AG04449 (cell line): ENCODE measurements around the gene YES1.

Source experiments
- CTCF ChIA-PET: fragments of 350-600 bp; formaldehyde crosslinking; extraction: SDS; loops from one replicate; lab custom pipeline; 2021; ENCODE audit warnings: antibody characterized with exemption; lab: Yijun Ruan, JAX
- POLR2A ChIA-PET: fragments of 400-600, 350-600 bp; formaldehyde crosslinking; extraction: SDS; loops from one replicate; lab custom pipeline; 2020; ENCODE audit warnings: antibody characterized with exemption, inconsistent platforms; lab: Yijun Ruan, JAX
- DNase-seq: peaks from one replicate; pipeline ENCODE4 v3.0.0-alpha.2; 2010; ENCODE audit warnings: low read depth, low spot score
- H3K4me3 ChIP-seq: 2 replicates; pipeline ENCODE4 v1.5.1; 2011; ENCODE audit warnings: low read depth, mild to moderate bottlenecking, control low read depth, low read length
- TF ChIP-seq, protein P1 (sequence below): IDR thresholded peaks from one replicate; pipeline ENCODE4 v1.5.1; 2011; ENCODE audit warnings: mild to moderate bottlenecking, moderate library complexity, low read length, control low read depth, inconsistent platforms; ENCODE audit not compliant: insufficient read depth; ENCODE audit errors: missing control alignments

YES1 gene

GRCh38 chr18:816088-816653 lies 4.1 kb upstream of the YES1 start:
- TF ChIP-seq, protein P1, sequence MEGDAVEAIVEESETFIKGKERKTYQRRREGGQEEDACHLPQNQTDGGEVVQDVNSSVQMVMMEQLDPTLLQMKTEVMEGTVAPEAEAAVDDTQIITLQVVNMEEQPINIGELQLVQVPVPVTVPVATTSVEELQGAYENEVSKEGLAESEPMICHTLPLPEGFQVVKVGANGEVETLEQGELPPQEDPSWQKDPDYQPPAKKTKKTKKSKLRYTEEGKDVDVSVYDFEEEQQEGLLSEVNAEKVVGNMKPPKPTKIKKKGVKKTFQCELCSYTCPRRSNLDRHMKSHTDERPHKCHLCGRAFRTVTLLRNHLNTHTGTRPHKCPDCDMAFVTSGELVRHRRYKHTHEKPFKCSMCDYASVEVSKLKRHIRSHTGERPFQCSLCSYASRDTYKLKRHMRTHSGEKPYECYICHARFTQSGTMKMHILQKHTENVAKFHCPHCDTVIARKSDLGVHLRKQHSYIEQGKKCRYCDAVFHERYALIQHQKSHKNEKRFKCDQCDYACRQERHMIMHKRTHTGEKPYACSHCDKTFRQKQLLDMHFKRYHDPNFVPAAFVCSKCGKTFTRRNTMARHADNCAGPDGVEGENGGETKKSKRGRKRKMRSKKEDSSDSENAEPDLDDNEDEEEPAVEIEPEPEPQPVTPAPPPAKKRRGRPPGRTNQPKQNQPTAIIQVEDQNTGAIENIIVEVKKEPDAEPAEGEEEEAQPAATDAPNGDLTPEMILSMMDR: no peak
- H3K4me3 ChIP-seq: no peak overlapping the region
- no peak for DNase-seq
- POLR2A ChIA-PET: no interaction called here
- CTCF ChIA-PET: interaction anchor here (2.7 to 3.0 kb wide), 3 partner anchors 14 to 23 kb away, joined by 12 to 33 read pairs (median 14); no protein-coding TSS in a partner anchor

DNA sequence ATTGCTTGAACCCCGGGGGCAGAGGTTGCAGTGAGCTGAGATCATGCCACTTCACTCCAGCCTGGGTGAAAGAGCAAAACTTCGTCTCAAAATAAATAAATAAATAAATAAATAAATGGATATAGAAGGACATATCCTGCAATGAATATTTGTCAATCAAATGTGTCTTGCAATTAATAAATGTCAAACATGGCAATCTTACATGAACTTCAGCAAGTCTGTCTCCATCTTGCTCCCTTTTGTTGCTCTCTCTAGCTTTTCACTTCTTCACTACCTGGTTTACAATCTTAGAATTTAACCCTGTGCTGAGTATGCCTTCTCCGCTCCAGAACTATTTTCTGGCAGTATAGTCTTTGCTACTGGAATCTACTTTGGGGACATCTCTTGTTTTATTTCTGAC lies 3.3 kb upstream of the YES1 start:
- ChIA-PET POLR2A (no interaction called here), CTCF (interaction anchor here (1.4 to 3.0 kb wide), 4 partner anchors 15 to 191 kb away, joined by 3 to 14 read pairs (median 10); no protein-coding TSS in a partner anchor)
- TF ChIP-seq, protein P1: no peak
- no peak for DNase-seq
- H3K4me3 ChIP-seq: no peak overlapping the region

GRCh38 chr18:814300-815084 lies 2.5 kb upstream of the YES1 start:
- no peak overlapping the region for H3K4me3 ChIP-seq
- no peak for DNase-seq
- TF ChIP-seq, protein P1: no peak
- ChIA-PET CTCF (interaction anchor here (1.4 to 3.0 kb wide), 4 partner anchors 16 to 190 kb away, joined by 3 to 14 read pairs (median 10); no protein-coding TSS in a partner anchor), POLR2A (no interaction called here)

GRCh38 chr18:813172-814071 lies 1.4 kb upstream of the YES1 start:
- DNase-seq: no peak
- peak overlapping the region; percentile 88 for H3K4me3 ChIP-seq
- TF ChIP-seq, protein P1: no peak
- POLR2A ChIA-PET: no interaction called here
- CTCF ChIA-PET: interaction anchor here (0.9 to 3.0 kb wide), 7 partner anchors 8 to 189 kb away, joined by 3 to 14 read pairs (median 6); no protein-coding TSS in a partner anchor

DNA sequence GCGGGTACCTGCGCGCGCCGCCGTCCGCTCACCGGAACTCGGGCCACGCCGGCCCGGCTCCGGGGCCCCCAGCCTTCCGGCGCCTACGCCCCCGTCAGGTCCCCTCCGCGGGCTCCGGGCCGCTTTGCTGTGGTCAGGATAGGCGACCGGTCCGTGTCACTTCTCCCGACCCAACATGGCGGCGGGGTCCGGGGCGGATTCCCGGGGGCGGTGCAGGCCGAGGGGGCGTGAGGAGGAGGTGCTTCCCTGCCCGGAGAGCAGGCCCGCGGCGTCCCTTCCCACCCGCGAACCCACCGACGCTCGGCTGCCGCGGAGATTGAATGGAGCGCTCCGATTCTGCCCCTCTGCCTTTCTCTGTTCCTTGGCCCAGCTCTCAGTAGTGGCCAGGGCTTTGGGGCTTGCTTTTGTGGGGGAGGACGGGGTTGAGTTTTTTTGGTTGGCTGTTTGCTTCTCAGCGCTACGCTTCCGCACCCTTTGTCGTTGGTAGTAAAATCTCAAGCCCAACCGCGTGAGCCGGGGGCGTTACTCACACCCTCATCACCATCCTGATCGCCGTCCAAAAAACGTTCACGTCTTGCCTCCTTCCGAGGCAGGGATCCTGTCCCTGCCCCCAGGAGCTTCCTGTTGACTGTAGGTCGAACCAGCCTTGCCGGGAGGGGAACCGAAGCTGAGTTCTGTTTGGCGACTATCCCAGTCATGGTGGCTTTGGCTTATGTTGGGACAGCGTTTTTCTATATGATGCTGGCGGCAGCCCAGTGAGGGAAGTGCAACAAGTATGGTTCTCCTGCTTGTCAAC lies 532 bp upstream of the YES1 start:
- TF ChIP-seq, protein P1: no peak
- CTCF ChIA-PET: interaction anchor here (0.8 to 3.0 kb wide), 6 partner anchors 9 to 188 kb away, joined by 3 to 14 read pairs (median 4); no protein-coding TSS in a partner anchor
- no peak for DNase-seq
- peak overlapping the region; percentile 88 for H3K4me3 ChIP-seq
- POLR2A ChIA-PET: no interaction called here
